ENCODE data around the gene NLRP13.

NLRP13 gene

GRCh38 chr19:55931936-55932386 is at the start of gene NLRP13:
Gene NLRP13 (minus strand): TSS chr19:55932336. CDS start chr19:55932311, 25 bp downstream.
- no peak for TF ChIP-seq CTCF (IDR thresholded peaks at IDR 0.05)
- no peak within 1 kb of the TSS for H3K27ac ChIP-seq
- no peak within 1 kb of the TSS for H3K4me3 ChIP-seq (ENCODE audit: low read depth in 1 of 2, low read length in 1 of 2)
- H3K4me1 ChIP-seq (ENCODE audit: control insufficient read depth in 1 of 2, insufficient read depth in 1 of 2, low read depth in 1 of 2, low read length in 1 of 2) = no peaks in the 10 kb centered on the region
- no peaks in the 10 kb centered on the region for H3K36me3 ChIP-seq
- H3K27me3 ChIP-seq = no peaks in the 10 kb centered on the region
- H3K9me3 ChIP-seq = no peaks in the 10 kb centered on the region

- Histone ChIP-seq H3K36me3 (no peaks in the 10 kb centered on the region), H3K27ac (no peak overlapping the region), H3K27me3 (no peaks in the 10 kb centered on the region), H3K4me3 (ENCODE audit: low read depth in 1 of 2, low read length in 1 of 2) (no peak overlapping the region), H3K4me1 (ENCODE audit: control insufficient read depth in 1 of 2, insufficient read depth in 1 of 2, low read depth in 1 of 2, low read length in 1 of 2) (no peaks in the 10 kb centered on the region), H3K9me3 (peaks cover 6% of the 10 kb centered on the region)
- TF ChIP-seq CTCF (IDR thresholded peaks at IDR 0.05) = no peak
These were observed 48.3 kb upstream of the NLRP13 start for GRCh38 chr19:55980415-55980814.

GRCh38 chr19:55973982-55974381 is 41.8 kb upstream of the NLRP13 start:
- no peak overlapping the region for H3K27ac ChIP-seq
- H3K4me1 ChIP-seq (ENCODE audit: control insufficient read depth in 1 of 2, insufficient read depth in 1 of 2, low read depth in 1 of 2, low read length in 1 of 2) = no peaks in the 10 kb centered on the region
- no peak overlapping the region for H3K4me3 ChIP-seq (ENCODE audit: low read depth in 1 of 2, low read length in 1 of 2)
- TF ChIP-seq CTCF (IDR thresholded peaks at IDR 0.05) = no peak
- no peaks in the 10 kb centered on the region for H3K36me3 ChIP-seq
- H3K9me3 ChIP-seq = peaks cover 3% of the 10 kb centered on the region
- H3K27me3 ChIP-seq = no peaks in the 10 kb centered on the region

- Histone ChIP-seq H3K9me3 (no peaks in the 10 kb centered on the region), H3K4me3 (ENCODE audit: low read depth in 1 of 2, low read length in 1 of 2) (no peak overlapping the region), H3K36me3 (no peaks in the 10 kb centered on the region), H3K27me3 (no peaks in the 10 kb centered on the region), H3K27ac (no peak overlapping the region), H3K4me1 (ENCODE audit: control insufficient read depth in 1 of 2, insufficient read depth in 1 of 2, low read depth in 1 of 2, low read length in 1 of 2) (no peaks in the 10 kb centered on the region)
- no peak for TF ChIP-seq CTCF (IDR thresholded peaks at IDR 0.05)
These were observed 30.1 kb upstream of the NLRP13 start for GRCh38 chr19:55962186-55962585.

- Histone ChIP-seq H3K36me3 (no peaks in the 10 kb centered on the region), H3K4me3 (ENCODE audit: low read depth in 1 of 2, low read length in 1 of 2) (no peak overlapping the region), H3K4me1 (ENCODE audit: control insufficient read depth in 1 of 2, insufficient read depth in 1 of 2, low read depth in 1 of 2, low read length in 1 of 2) (no peaks in the 10 kb centered on the region), H3K9me3 (no peaks in the 10 kb centered on the region), H3K27me3 (no peaks in the 10 kb centered on the region), H3K27ac (no peak overlapping the region)
- TF ChIP-seq CTCF (IDR thresholded peaks at IDR 0.05) = no peak
These were observed 28.0 kb upstream of the NLRP13 start for GRCh38 chr19:55959996-55960675.
